T-helper 1 cell (primary cell): Measurements from ENCODE around the gene AMN.
A peak's percentile ranks its signal among the peaks of the same experiment; 100 is the strongest.

Experiments used
- DNase-seq, 5 donors: peaks; one replicate each; pipeline ENCODE4 v3.0.0-alpha.2; 2012 to 2020

Gene AMN

DNA sequence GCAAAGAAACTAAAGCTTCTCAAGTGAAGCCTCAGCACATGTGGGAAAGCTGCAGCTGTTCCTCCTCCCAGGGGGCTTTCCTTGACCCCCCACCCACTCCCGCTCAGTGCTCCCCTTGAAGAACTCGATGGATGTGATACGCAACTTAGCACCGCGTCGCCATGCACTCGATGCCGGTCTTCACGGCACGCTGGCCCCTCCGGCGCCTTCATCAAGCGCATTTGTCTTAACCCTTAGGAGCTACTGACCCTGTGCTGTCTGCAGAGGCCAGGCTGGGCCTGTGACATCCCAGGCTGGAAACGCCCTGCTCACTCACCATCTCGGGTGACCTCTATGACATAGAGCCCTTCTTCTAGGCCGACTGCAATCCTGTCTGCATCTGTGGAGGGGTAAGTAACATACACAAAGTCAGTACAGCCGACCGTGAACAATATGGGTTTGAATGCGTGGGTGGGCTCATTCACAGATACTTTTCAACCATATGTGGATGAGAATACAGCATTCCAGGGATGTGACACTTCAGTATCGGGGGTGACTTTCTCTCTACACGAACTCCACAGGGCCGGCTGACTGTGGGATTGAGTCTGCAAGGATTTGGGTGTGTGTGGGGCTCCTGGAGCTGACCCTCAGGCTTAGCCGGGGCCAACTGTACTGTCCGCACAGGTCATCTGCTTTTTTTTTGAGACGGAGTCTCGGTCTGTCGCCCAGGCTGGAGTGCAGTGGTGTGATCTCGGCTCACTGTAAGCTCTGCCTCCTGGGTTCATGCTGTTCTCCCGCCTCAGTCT, 23.1 kb downstream of the AMN start:
- no peak for DNase-seq

DNA sequence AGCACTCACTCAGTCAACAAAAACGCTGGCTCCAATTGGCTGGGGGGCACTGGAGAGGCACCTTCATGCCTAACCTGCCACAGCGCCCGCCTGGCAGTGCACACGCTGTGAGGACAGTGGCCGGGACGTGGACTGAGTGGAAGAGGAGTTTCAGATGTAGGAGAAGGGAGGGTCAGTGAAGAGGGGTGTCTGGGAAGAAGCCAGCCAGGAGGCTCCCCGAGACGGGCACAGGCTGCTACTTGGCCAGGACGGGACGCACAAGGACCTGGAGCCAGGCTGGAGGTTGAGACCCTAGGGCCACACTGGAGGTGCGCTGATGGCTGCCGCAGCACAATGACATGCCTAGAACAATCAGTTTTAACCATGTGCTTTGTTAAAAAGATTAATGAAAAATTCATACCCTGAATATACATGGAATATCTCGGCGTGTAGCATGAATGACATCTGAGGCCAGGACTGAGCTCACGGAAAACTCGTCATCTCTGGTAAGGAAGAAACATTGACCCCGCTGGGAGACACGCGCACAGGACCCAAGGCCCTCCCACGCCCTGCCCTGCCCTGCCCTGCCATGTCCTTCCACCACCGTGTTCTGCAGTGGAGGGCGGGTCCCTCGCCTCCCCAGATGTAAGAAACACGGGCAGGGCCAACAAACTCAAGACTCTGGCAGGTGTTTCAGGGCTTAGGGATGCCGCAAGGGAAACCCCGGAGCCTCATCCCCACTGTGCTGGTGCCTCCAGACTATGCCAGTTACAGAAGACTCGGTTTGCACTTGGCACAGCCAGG, 25.0 kb downstream of the AMN start:
- DNase-seq: no peak

DNA sequence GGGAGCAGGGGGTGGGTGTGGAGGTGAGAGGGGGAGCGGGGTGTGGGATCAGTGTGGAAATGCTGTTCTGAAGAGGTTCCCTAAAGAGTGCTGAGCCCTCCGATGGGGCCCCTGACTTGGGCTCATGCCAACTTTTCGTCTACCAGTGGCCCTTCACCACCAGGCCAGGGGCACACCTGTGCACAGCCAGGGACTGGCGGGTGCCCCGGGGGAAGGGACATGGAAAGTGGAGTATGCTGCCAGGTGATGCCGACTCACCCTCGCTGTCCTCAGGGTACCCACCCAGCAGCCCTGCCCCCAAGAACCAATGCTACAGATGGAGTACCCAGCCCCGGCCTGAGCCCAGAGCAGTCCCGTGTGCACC, 26.2 kb downstream of the AMN start:
- DNase-seq: no peak

DNA sequence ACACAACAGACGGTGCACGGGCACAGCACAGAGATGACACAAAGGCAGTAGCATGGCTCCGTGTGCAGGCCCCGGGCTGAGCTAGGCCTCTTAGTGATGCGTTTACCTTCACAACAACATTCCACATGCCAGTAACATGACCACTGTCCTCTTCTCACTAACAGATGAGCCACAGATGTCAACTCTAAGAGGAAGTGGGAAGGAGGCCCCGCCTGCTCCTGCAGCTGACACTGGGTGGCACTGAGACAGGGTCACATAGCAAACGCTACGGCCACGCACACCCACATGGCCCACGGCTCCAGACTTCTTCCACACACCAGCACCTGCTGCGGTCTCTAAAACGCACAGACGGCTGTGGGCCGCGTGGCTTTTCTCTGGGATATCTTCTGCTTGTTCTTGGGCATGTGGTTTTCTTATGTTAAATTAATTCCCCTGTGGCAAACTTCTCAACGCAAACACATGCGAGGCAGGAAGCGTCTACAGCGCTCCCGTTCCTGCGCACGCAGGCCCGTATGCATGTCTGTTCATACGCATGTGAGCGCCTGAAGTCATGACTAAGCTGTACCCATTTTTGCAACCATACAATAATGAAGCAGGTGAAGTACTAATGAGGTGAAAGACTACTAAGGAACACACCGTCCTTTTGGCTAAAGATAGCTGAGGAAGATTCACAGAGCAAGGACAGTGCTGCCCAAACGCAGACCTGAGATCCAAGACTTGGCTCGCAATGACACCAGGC, 26.8 kb downstream of the AMN start:
- DNase-seq: peak in 1 of 5 donors; percentile 51

DNA sequence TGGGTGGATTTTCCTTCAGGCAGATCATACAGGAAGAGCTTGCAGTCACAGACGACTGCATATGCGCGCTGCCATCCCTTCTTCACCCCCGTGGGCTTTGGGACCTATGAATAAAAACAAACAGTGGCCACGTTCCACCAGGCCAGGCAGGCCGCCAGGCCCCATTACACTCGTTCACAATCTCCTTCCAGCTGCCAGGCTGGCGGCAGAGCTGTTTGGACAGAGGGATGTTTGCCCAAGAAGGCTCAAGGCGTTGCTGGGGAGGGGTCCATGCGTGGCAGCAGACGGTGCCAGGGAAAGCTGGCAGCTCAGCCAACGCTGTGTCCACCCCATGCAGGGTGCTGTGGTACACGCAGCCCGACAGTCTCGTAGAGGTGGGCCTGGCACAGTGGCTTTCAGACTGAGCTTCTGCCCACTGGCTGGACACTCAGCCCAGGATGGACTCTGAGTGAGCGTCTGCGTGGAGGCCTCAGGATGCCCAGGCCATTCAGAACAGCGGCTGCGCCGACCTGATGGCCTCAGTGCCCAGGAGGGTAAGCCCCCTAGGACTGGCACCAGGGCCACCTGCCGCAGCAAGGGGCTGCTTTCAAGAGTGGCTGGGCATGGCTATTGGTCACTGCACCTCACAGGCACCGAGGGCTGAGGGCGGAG, 27.5 kb downstream of the AMN start:
- no peak for DNase-seq

DNA sequence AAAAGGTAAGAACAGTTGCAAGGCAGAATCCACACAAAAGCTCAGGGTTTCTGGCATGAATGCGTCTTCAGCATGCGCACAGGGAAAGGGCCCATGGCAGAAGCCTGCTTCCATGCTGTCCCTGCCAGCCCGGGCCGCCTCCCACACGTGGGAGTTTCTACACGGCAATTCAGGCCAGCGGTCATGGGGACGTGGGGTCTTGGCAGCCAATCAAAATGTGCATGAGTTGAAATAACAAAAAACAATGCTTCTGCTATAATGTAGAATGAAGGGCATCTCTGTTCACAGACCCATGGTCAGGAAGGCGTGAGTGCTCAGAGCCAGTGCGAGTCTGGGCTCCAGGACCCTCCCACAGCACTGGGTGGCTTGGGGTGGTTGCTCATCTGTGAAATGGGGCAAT, 28.6 kb downstream of the AMN start:
- DNase-seq: no peak

DNA sequence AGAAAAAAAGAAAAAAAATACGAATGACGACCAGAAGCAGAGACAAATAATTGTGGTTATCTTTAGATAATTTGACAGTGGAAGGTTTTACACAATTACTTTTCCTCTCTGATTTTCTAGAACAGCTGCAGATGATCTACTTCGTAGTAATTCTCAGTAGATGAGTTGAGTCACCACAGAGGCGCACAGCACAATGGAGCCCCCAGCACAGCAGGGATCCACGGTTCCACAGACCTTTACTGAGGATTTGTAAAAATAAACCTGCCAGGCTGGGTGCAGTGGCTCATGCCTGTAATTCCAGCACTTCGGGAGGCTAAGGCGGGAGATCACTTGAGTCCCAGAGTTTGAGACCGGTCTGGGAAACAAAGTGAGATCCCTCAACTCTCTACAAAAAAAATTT, 29.3 kb downstream of the AMN start:
- no peak for DNase-seq

DNA sequence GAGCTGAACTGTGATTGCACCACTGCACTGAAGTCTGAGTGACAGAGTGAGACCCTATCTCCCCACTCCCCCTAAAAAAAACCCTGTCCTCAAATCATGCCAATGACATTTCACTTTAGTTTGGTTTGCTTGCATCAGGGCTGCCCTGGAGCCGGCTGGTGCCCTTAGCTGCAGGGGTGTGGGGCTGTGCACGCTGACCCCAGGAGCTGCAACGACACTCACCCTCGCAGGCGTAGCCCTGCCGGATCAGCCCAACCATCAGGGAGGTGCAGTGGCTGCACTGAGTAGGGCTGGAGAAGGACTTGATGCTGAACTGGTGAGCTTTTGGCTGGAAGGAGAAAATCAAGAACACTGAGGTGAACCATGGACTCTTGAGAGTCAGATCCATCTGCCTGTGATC, 29.8 kb downstream of the AMN start:
- no peak for DNase-seq

DNA sequence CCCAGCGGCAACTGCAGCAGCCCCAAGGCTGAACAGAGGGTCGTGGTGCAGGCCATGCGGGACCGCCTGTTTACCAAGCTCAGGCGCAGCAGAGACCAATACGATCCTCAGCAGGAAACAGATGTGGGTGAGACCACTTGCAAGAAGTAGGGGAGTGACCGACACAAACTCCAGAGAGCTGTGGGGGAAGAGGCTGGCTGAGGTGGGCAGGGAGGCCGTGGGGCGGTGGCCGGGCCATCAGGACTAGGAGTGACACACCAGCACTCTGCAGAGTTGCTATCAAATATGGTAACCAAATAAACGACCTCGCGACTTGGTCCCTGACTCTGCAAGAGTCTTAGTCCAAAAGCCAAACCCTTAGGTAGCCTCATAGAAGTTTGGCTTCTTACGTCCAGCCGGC, 30.6 kb downstream of the AMN start:
- no peak for DNase-seq

DNA sequence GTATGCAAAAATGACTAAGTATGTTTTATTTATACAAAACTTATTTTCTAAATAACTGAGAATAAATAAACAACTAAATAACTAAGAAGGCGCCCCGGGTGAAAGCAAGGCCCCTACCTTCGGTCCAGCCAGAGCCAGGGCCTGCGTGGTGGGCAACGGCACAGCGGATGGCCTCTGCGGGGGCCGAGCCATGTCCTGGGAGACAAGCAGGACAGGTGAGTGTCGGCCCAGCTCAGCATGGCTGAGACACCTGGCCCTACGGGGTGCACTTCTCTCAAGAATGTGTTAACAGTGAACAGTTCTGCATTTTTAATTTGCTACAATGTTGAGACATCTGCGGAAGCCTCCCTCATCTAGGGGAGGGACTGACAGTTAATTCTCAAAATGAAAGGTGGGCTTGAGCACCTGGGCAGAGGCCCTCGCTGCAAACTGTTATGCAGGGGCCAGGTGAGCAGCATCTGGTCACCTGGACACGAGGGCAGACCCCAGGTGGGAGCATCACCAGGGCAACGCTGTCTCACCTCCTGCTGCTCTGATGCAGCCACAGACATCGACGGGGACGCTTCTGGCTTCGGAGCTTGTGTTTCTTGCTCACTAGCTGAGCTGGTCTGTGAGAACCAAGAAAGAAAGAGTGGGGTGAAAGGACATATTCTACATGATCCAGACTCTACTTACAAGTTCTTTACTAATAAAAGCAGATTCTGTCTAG, 31.8 kb downstream of the AMN start:
- DNase-seq: no peak

DNA sequence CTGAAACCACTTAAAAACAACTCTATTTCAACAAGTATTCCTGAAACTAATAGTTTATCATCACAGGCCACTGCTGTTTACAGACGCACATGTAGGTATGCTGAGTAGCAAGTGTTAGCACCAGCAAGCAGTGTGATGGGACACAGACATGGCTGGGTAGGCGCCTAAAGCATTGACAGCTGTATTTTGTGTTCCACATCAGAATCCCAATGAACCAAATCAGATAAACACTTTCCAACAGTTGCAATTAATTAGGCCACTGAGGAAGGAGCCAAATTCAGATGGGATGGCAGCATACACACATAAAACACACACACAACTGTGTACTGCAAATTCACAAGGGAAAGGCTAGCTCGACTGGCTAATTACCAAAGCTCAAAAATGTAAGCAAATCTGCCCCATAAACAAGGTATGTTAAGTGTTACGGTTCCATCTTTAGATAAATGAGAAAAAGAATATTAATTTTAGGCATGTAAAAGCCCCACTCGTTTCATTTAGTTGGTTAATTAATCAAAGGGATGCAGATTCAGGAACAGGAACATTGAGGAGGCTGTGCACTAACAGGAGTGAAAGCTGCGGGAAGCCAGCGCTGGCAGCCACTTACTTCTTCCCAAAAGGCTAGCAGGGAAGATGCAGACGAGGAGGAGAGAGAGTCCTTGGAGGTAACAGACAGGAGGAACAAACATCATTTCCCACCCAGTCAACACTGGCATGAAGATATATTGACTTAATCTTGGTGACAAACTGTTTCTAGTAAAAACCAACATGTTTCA, 33.4 kb downstream of the AMN start:
- DNase-seq: no peak

DNA sequence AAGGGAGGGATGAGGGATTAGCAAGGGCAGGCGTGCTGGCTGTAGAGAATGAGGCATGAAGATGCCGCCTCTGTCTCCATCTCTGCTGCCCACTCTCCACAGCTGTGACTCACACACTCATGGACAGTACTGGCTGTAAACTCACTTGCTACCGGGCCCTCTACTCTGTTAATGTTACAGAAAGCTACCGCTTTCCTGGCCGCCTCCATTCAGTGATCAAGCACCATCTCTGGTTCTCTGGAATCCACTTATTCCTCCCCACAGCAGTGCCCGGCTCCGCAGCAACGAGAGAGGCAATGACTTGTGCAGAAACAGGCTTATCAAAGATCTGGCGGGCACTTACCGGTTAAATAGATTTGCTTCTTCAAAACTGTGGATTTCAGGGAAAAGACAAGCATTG, 34.8 kb downstream of the AMN start:
- DNase-seq: no peak

DNA sequence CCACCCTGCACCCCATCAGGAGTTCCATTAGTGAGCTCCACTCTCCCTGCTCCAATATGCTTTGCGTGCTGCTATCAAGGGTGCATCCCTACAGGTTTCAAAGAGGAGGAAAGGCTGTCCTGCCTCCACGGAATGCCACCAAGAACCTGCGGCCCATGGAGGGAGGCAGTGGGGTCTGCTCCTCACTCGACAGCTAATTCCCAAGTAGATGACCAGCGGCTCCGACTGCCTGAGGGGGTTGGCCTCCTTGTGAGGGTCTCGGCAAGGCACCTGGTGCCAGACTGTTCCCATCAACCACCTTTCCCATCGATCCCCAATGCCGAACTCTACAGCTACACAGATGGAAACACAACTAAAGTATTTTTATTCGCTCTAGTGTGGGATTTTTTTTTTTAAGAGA, 36.0 kb downstream of the AMN start:
- DNase-seq: no peak

DNA sequence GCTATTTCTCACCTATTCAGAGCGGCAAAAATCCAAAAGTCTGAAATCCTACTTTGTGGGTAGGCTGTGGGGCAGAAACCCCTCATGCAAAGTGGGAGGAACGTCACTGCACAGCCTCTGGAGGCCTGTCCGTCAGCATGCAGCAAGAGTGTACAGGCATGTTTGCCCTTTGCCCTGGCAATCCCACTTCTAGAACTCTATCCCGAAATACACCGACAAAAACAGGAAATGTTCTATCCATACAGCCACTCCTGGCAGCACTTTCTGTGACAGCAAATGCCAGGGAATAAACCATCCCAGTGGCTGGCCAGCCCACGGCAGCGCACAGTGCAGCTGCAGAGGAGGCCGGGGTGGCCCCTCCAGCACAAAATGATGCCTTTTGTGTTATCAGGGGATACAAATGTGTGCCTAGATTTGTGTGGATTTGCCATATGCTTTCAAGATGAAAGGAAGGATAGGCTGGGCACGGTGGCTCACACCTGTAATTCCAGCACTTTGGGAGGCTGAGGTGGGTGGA, 39.7 kb downstream of the AMN start:
- DNase-seq: no peak

DNA sequence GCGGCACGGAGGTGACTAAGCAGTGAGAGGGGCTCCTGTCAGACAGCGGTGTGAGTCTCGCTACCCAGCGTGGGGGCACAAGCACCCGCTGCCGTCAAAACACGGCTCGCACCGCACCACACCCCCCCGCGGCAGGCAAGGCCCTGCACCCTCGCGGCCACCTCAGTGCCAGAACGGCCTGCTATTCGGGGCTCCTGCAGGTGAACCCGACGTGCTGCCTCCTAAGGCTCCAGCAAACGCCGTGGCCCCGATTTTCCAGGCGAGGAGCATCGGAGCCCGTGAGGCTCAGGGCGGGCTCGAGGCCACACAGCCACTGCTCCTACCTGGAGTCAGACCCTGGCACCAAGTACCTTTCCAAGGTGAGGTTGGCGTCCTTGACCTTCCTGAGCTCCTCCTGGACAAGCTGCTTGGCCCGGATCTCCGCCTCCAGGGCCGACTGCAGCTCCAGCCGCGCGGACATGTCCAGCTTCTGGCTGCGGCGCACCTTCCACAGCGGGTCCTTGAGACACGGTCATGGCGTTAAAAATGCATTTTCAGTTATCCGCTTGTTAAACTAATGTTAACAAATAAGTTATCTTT, 41.8 kb downstream of the AMN start:
- DNase-seq: no peak

DNA sequence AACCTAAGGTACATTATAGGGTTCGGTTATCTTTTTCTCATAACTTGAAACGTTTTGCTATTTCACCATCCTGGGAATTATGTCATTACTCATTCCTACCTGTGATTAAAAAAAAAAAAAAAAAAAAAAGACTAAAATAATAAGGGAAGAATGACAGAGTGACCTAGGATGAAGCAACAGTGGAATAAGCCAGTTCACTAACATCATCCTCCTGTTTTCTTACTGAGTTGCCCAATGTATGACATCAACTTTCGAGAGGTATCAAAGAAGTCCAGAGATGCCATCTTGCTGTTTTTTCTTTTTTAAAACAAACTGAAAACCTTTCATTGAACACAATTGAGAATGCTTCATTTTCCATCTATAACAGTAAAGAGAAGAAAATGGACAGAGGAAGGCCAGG, 42.8 kb downstream of the AMN start:
- DNase-seq: no peak

DNA sequence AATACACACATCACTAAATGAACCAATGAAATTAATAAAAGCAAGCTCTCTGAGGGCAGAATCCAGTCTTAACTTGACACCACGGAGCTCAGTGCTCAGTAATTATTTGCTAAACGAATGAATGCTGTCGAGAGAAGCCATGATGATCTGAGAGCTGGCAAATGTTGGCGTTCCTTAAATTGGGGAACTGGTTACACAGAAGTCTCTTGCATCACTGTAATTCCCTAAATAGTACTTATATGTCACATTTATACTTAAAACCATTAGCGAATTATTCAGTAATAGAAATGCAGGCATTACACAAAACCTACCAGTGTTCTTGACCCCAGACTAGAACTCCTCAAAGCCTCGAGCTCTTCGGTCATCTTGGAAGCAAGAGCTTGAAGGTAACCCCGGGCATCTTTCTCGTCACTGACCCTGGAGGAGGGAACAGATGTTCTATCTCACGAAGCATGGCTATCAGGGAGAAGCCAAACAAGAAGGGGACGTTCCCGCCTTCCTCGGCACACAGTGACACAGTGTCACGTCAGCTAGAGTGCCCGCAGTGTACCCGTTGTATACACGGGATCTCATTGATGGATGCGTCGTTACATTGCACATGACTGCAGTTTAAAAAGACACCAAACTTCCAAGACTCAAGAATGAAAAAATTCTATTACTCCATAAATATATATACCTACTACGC, 43.6 kb downstream of the AMN start:
- no peak for DNase-seq

DNA sequence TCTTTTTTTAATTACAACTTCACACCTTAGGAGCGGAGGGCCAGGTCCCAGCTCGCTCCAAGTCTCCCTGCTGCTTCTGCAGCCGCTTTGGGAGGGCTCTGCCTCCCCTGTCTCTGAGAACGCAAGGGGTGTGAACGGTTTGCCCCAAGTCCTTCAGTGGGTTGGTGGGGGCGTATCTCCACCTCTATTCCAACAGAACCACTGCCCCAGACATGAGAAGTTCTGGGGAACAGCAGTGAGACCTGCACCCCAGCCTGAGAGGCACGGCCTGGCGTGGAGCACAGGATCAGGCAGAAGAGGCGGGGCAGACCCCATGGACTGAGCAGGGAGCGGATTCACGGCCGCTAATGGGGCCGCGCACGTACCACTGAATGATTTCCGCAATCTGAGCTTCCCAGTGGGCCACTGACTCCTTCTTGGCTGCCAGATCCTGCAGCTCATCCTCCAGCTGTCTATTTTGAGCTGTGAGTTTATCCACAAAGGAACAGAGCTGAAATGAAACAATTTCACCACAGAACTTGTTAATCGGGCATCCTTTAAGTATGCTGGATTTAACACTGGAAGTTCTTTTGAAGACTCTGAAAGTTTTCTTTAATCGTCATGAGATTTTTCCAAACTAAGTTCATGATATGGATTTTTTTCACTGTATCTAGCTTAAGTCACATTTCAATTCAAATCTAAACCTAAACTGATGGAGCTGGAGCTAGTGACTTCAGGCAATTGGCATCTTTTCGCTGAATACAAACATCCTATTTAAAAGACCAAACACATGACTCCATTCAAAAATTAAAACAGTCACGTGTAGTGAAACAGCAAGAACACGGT, 44.4 kb downstream of the AMN start:
- DNase-seq: no peak

DNA sequence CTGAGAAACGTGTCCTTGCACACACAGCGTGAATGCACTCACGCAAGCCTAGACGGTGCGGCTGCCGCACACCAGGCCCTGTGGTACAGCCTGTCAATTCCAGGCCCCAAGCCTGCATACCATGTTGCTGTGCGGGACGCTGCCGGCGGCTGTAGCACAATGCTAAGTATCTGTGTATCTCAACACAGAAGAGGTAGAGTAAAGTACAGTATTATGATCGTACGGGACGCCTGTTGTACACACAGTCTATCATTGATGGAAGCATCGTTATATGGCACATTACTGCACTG, 45.0 kb downstream of the AMN start:
- no peak for DNase-seq

DNA sequence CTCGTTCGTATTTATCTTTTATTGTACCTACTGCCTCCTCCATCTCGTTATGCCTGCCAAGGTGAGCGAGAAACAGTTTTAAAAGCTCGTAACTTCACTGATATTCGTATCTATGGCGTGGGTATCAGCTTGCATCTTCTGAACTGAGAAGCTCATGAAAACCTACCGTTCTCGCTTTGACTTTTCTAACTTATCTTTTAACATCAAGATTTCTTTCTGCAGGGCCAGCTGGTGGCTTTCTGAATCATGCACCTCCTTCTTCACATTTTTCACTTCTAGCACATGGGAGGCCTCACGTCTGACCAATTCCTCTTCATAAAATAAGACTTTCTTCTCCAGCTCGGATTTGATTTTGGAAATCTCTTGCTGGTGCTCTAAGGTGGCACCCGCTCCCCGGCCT, 45.8 kb downstream of the AMN start:
- DNase-seq: no peak
